ENCODE results near the gene CEP170.
"Not testable (repeated sequence)": the region's sequence is repeated elsewhere in the genome, so short reads cannot be mapped to it uniquely, and the experiment has no call there.

The CEP170 gene

DNA sequence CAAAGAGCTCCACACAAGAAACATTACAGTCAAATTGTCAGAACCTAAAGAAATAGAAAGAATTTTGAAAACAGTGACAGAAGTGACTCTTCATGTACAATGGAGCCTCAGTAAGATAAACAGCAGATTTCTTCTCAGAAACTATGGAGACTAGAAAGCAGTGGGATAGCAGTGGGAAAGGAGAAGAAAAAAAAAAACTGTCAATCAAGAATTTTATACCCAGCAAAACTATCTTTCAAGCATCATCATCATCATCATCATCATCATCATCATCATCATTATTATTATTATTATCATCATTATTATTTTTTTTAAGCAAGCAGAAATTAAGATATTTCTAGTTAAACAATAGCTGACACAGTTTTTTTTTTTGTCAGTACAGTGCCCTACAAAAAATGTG lies 24.2 kb downstream of the CEP170 start:
- DNase-seq: no peak

DNA sequence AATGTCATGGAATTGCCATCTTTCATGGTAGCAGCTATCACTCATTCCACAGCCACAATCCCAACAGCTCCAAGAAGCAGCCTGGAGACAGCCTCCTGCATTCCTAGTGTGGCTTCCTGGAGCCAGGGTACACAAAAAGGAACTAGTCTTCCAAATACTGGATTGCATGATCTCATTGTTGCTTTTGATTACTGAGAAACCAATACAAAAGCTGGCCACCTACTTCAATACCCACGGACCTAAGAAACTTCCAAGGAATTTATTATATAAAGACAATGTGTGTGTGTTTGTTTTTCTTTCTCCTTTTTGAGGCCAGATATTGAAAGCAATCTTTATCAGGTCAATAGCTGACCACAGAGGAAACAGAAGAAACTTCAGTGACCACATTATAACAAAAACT lies 25.6 kb downstream of the CEP170 start:
- no peak for DNase-seq

- no peak for DNase-seq
These were observed 27.5 kb downstream of the CEP170 start for GRCh38 chr1:243227622-243228021.

DNA sequence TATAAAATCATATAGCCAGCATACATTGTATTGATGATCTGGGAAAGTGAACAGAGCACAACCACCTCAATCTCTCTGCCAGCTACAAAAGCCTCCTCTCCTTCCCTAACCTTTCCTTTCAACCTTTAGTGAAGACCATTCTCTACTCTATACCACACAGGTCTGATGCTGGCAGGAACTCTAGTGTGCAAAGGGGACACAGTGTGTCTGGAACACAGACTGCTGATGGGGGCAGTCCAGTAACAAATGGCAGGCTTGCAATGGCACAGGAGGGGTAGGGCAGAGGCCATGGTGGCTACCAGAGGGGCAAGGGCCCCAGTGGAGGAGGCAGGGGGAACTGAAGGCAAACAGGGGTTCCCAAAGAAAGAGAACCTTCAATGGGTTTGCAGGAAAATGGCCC lies 37.0 kb downstream of the CEP170 start:
- no peak for DNase-seq

GRCh38 chr1:243217349-243217748 lies 37.7 kb downstream of the CEP170 start:
- no peak for DNase-seq

- DNase-seq: no peak
These were observed 38.3 kb downstream of the CEP170 start for GRCh38 chr1:243216741-243217140.

DNA sequence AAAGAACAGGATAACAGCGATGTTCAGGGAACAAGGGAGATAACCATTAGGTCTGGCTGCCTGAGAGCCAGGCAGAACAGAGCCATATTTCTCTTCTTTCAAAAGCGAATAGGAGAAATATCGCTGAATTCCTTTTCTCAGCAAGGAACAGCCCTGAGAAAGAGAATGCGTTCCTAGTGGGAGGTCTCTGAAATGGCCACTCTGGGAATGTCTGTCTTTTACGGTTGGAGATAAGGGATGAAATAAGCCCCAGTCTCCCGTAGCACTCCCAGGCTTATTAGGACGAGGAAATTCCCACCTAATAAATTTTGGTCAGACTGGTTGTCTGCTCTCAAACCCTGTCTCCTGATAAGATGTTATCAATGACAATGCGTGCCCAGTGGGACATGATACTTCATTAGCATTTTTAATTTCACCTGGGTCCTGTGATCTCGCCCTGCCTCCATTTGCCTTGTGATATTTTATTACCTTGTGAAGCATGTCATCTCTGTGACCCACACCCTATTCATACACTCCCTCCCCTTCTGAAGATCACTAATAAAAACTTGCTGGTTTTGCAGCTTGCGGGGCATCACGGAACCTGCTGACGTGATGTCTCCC lies 39.7 kb downstream of the CEP170 start:
- DNase-seq: not testable (repeated sequence)

DNA sequence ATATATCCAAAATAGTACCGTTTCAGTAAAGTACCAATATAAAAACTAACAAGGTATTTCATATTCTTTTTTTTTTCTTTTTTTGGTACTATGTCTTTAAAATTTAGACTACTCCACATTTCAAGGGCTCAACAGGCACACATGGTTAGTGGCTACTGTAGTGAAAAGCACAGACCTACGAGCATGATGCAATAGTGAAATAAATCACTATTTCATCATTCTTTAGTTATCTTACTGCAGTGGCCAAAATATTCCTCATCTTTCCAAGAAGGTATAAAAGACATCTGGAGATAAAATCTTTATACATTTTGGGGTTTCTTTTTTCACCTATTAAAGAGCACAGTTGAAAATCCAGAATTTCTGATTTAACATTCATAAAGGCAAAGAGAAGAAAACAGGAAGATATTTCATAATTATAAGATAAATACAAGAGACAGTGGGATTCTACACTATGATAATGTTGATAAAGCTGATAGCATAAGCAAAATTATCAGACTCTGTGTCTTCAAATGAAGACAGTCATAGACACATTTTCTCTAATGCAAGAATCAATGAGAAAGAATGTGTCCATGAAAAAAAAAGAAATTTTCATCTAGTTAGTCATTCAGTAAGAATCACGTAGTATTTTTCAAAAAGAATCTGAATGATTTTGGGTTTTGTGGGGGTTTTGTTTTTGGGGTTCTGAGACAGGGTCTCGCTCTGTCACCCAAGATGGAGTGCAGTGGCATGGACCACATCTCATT lies 41.9 kb downstream of the CEP170 start:
- DNase-seq: no peak

DNA sequence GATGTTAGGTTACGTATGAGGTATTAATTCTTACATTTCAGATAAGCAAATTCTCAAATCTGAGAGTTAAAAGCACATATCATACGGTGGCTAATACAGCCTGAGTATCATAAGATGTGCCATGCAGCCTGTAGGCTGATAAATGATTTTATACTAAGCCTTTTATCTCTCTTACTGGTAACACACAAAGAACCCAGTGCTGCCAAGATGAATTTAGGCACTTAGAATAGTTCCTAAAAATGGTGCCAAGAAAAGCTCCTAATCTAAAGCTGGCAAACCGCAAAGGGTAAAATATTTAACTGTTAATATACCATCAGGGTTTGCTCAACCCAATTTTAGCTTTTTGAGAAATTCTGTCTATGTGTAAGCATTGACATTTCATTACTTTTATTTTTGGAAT lies 43.1 kb downstream of the CEP170 start:
- not testable (repeated sequence) for DNase-seq

- not testable (repeated sequence) for DNase-seq
These were observed 50.0 kb downstream of the CEP170 start for GRCh38 chr1:243205026-243205501.

DNA sequence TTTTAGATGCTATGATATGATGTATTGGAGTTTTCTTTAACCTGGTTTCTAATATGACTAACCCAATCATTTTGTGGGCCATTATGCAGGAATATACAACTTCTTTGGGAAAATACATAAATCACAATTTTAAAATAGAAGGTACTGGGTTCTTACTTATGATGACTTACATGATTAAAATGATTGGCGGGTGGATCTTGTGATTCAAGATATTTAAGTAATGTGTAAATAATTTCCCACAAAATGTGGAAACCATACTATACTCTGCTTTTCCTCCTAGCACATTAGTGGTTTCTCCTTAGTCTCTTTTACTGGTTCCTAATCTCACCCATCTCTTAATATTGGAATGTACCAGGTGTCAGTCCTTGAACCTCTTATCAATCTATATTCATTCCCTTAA lies 50.7 kb downstream of the CEP170 start:
- not testable (repeated sequence) for DNase-seq

DNA sequence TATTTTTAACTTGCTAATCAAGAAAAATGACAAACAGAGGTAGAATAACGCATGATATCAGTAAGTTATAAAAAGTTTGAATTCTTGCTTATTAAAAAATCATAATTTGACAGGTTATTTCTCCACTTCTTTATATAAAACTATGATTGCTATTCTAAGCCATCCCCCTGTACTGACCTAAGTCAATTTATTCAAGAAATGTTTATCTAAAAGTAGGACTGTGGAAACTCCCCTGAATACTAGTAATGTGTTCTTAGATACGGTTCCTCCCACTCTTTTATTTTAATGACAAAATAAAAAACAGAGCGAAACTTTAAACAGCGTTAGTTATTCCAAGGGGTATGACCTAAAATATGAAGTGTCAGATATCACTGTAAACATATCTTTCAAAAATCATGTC lies 51.9 kb downstream of the CEP170 start:
- not testable (repeated sequence) for DNase-seq

GRCh38 chr1:243201316-243201715 lies 53.8 kb downstream of the CEP170 start:
- not testable (repeated sequence) for DNase-seq

DNA sequence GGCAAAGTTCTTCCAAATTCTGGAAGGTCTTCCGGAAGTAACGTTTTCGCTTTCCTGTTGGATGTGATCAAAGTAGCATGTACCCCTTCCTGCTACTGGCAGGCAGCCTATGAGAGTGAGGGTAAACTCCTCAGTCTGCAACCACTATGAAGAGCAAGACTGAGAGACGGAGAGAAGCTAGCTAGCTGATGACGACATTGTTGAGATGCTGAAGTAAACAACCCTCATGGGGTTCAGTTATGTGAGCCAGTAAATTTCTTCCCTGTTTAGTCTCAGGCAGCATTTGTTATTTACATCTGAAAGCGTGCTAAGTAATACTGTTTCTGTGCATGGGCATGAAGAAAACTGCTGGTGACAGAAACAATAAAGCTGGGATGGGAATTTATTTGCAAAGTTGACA lies 57.6 kb downstream of the CEP170 start:
- not testable (repeated sequence) for DNase-seq

DNA sequence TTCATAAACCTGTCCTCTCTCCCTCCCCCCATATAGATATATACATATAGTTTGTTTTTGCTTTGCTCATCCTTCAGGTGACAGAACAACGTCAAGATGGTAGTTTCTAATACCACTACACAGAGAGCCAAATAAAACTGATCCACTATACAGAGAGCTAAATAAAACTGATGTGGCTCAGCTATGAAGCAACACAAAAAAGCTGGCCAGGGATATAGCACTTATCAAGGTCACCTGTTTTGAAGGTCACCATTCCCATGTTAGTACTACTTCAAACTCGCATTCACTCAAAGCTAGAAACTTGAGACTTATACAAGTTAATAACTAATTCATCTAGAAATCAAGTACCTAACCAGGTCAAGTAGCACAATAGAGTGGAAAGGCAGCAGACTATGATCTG lies 61.8 kb downstream of the CEP170 start:
- DNase-seq: not testable (repeated sequence)

DNA sequence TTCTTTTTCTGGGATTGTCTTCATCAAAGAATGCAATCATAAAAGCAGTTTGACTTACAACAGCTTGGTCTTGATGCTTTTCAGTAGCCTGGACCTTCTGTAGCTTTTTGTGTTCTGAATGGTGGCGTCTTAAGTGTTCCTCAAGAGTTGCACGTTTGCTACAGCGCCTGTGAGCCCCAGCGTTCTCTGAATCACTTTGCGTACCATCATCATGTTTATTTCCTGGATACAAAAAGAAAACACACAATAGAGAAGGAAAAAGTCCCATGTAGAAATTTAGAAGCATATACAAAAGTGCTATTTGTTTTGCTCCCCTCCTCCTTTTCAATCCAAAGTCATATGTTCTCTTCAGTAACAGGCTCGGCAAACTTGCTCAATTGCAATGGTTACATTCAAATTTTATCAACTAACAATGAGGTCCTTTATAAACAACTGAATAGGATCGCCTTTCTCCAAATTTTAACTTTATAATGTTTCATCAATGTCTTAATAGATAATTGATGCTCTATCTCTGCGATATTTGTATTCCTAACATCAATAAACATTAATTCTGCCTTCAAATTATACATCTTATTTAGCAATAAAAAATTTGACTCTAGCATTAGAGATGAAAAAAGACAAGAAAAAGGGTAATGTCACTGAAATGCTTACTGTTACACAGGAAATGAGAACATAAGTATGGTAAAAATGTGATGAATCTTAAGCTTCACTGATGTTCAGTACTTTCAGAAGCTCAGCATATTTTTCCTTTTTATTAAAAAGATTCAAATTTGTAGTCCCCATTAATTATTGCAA lies 68.7 kb downstream of the CEP170 start:
- not testable (repeated sequence) for DNase-seq

- not testable (repeated sequence) for DNase-seq
These were observed 70.3 kb downstream of the CEP170 start for GRCh38 chr1:243184787-243185186.

GRCh38 chr1:243183661-243184060 lies 71.4 kb downstream of the CEP170 start:
- DNase-seq: not testable (repeated sequence)

DNA sequence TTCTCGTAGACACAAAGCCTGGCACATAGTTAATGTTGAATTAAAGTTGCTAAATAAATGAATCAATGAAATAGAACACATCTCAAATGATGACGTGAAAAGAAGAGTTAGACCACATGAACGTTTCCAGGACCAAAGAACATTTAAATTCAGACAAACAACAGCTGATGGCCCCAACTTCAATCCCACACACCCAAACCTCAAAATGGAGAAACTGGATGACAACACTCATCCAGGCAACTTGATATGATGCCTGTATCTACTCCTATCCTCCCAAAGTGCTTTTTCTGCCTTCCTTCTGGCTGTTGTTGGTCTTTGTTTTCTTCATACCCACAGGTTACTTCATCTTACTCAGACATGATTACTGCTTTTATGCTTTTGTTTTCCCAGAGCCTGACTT lies 71.9 kb downstream of the CEP170 start:
- DNase-seq: not testable (repeated sequence)

DNA sequence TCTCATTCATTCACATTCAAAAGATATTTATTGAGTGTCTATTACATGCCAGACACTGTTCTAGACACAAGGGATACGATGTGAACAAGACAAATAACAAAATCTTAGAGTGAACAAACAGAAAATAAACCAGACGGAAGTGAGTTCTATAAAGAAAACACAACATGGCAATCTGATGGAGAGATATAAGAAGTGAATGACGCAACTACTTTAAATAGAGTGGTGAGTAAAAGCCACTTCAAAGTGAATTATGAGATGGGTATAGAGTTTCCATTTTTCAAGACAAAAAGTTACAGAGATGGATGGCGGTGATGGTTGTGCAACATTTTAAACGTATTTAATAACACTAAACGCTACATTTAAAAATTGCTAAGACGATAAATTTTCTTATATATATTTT lies 75.4 kb downstream of the CEP170 start:
- no peak for DNase-seq

- DNase-seq: not testable (repeated sequence)
These were observed 77.3 kb downstream of the CEP170 start for GRCh38 chr1:243177792-243178191.

DNA sequence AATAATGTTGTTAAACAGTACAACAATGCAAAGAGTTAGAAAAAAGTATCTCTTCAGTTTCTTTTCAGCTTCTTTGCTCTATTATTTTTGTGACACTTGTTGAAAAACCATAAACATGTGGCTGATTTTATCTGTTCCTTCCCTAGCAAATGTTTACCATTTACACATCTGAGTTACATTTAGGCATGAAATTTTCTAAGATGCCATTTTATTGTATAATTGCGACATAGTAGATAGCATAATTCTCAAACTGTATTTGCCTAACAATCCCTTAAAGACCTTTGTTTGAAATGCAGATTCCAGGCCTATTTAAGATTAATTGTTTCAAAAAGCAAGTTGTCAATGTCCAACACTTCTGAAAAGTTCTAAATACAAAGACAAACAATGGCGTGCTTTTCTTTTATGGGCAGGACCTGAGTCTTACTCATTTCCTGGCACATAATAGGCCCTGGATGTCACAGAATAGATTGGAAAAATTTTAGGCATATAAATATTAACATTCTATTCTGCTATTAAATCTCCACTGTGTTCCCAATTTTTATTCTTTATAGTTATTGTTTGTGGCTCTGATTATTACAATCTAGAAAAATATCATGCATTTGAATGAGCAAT lies 81.2 kb downstream of the CEP170 start:
- DNase-seq: not testable (repeated sequence)

GRCh38 chr1:243164911-243165310 lies 90.2 kb downstream of the CEP170 start:
- DNase-seq: not testable (repeated sequence)

All from effector CD4-positive, alpha-beta T cell (primary cell).